ENCODE results near the gene HELLS.

- TF ChIP-seq POLR2A (IDR thresholded peaks at IDR 0.05), result no peak
- TF ChIP-seq CTCF (IDR thresholded peaks at IDR 0.05), result no peak
Observed at GRCh38 chr10:94533027-94533426, 12.6 kb upstream of the HELLS start.
